NCI-H69 (cell line): ENCODE results near the gene IL32.

Source experiments
- DNase-seq: peaks from one replicate; lab custom pipeline; 2025; lab: John Stamatoyannopoulos, UW

Gene IL32

GRCh38 chr16:3115561-3115960 lies 50.1 kb downstream of the IL32 start:
- DNase-seq, result no peak

GRCh38 chr16:3118204-3118790 lies 52.9 kb downstream of the IL32 start:
- no peak for DNase-seq

- DNase-seq, result no peak
Observed at GRCh38 chr16:3118846-3119245, 53.4 kb downstream of the IL32 start.
